HFF-Myc (cell line): ENCODE data around the gene SLC20A1.

Source experiments
- DNase-seq: peaks from one replicate; pipeline ENCODE4 v3.0.0-alpha.2; 2011; ENCODE audit warnings: low read depth; ENCODE audit errors: extremely low read depth
- H3K4me3 ChIP-seq: replicated peaks from 2 replicates; pipeline ENCODE4 v1.5.1; 2011; ENCODE audit warnings: low read depth, mild to moderate bottlenecking, control low read depth, low read length
- CTCF ChIP-seq: IDR thresholded peaks from 2 replicates; pipeline ENCODE4 v1.5.1; 2012; ENCODE audit warnings: mild to moderate bottlenecking, low read depth, low read length, control low read depth; ENCODE audit errors: missing control alignments

The SLC20A1 gene

GRCh38 chr2:112670252-112671022 lies 24.7 kb downstream of the SLC20A1 start:
- H3K4me3 ChIP-seq, result no peak overlapping the region
- no peak for DNase-seq
- TF ChIP-seq CTCF, result no peak

GRCh38 chr2:112671801-112672200 lies 26.1 kb downstream of the SLC20A1 start:
- no peak overlapping the region for H3K4me3 ChIP-seq
- no peak for DNase-seq
- no peak for TF ChIP-seq CTCF

GRCh38 chr2:112673008-112673407 lies 27.3 kb downstream of the SLC20A1 start:
- no peak for TF ChIP-seq CTCF
- no peak overlapping the region for H3K4me3 ChIP-seq
- DNase-seq, result no peak

- no peak overlapping the region for H3K4me3 ChIP-seq
- TF ChIP-seq CTCF, result no peak
- DNase-seq, result no peak
These were observed 28.5 kb downstream of the SLC20A1 start for GRCh38 chr2:112674229-112674628.

GRCh38 chr2:112679484-112679883 lies 33.7 kb downstream of the SLC20A1 start:
- H3K4me3 ChIP-seq, result no peak overlapping the region
- DNase-seq, result no peak
- TF ChIP-seq CTCF, result no peak

- DNase-seq, result no peak
- no peak for TF ChIP-seq CTCF
- H3K4me3 ChIP-seq, result no peak overlapping the region
These were observed 34.9 kb downstream of the SLC20A1 start for GRCh38 chr2:112680666-112681101.

- no peak for DNase-seq
- no peak overlapping the region for H3K4me3 ChIP-seq
- no peak for TF ChIP-seq CTCF
These were observed 36.4 kb downstream of the SLC20A1 start for GRCh38 chr2:112682101-112682500.
